ENCODE results near the gene SIX4.

GRCh38 chr14:60756847-60757246 lies 32.7 kb upstream of the SIX4 start:
- no peak for TF ChIP-seq EP300 (IDR thresholded peaks at IDR 0.05)
- no peak for TF ChIP-seq POLR2A (IDR thresholded peaks at IDR 0.05)

Data from stomach (tissue), 4 donors.